GM18505 (cell line): Measurements from ENCODE around the gene CFAP45.

Experiments
- ATAC-seq: cut with Tn5 transposase; IDR thresholded peaks from one replicate; pipeline ENCODE4 v1.9.1; 2021; ENCODE audit not compliant: unreplicated experiment
- POLR2A ChIP-seq: IDR thresholded peaks from 4 replicates; pipeline ENCODE4 v1.6.1; 2011; ENCODE audit warnings: borderline replicate concordance; ENCODE audit not compliant: insufficient read depth, insufficient read length; ENCODE audit errors: extremely low read depth

The CFAP45 gene, protein sequence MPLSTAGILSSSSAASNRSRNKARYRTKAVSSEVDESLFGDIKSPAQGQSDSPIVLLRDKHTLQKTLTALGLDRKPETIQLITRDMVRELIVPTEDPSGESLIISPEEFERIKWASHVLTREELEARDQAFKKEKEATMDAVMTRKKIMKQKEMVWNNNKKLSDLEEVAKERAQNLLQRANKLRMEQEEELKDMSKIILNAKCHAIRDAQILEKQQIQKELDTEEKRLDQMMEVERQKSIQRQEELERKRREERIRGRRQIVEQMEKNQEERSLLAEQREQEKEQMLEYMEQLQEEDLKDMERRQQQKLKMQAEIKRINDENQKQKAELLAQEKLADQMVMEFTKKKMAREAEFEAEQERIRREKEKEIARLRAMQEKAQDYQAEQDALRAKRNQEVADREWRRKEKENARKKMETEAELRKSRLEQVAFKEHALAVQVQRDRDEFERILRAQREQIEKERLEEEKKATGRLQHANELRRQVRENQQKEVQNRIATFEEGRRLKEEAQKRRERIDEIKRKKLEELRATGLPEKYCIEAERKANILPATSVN

DNA sequence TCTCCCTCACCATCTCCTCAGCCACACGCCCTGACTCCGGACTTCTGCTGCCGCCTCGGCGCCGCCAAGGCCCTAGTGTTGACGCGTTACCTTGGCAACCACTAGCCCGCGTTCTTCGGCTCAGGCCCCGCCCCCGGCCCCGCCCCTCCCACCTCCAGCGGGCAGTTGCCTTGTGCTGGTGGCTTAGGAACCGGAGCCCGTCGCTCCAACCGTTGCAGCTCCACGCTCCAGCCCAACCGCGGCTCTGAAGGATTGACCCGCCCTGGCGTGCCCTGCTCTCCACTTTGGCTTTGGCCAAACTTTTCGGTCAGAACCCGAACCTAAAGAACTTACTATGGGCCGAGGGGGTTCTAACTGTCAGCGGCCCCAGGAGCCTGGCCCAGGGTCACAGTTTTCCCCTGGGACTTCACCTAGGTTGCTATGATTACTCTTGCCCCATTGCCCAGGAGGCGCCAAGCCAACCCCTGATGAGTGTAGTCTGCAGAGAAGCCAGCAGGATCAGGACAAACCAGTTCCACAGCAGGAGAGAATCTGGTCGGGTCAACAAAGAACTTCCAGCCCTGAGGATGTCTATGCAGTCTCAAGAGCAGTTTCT, at the start of gene CFAP45:
Gene CFAP45, minus strand, starts transcription at position 80 of the 595 bp plus-strand sequence. Its CDS starts 67 bp downstream, at position 13.
- no peak for TF ChIP-seq POLR2A
- ATAC-seq: no peak

DNA sequence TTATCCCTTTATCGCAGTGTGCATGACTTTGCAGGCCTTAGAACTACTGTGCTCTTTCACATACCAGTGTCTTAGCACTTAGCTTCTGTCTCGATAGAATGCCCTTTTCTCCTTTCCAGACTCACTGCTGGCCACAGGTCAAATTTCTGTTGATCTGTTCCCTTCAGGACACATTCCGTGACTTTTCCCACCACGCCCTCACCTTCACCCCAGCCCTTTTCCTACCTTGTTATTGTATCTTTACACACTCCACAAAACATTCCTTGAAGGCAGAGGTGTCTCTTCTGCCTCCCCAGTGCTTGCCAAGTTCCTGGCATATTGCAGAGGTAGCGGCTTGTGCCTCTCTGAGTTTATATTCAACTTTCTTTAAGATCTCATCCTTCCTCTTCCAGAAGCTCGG, 49.2 kb upstream of the CFAP45 start:
- no peak for TF ChIP-seq POLR2A
- ATAC-seq: no peak

DNA sequence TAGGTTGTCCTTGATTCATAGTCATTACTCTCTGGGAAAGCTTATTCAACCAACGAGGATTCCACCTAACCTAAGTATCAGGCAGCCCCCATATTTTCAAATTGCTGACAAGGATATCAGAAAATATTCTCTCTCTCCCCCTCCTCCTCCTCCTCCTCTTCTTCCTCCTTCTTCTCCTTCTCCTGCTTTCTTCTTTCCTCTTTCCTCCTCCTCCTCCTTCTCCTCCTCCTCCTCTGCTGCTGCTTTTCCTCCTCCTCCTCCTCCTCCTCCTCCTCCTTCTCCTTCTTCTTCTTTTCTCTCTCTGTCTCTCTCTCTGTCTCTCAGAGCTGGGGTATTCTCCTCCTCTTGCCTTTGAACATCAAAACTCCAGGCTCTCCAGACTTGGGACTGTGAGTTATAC, 48.0 kb upstream of the CFAP45 start:
- ATAC-seq: no peak
- TF ChIP-seq POLR2A: no peak

DNA sequence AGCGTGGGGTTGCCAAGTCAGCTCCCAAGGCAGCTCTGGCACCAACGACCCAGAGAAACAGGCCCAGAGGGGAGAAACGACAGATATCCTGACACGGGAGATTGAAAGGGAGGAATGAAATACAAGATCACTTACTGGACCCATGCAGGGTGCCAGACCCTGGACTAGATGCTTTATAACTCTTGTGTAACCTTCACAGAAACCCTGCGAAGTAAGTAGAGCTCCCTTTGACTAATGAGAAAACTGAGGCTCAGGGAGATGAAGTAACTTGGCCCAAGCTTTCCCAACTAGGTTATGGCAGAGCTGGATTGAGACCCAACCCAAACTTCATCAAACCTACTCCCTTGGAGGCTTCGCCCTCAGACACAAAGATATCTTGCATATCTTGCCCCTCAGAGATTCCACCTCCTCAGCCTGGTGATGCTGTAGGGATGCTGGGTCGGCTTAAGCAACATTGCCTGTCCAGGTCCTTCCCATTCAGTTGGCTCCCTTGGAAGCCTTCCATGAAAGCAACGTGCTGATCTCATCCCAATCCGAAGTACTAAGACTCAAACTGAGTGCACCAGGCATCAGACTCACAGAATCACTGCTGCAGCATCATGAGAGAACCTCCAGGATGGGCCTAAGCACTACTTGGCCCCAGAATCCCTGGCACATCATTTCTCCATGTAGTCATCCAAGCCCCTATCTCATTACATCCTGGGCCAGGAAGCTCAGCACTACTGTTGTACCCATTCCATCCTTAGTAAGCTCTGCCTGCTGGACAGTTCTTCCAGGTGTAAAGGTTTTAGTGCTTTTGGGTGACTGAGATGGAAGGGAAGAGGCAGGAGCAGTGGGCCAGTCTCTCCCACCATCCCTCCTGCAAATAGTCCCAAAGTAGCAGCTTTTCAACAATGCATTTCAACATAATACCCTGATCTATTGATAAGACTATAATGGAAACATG, 46.5 kb upstream of the CFAP45 start:
- TF ChIP-seq POLR2A: no peak

DNA sequence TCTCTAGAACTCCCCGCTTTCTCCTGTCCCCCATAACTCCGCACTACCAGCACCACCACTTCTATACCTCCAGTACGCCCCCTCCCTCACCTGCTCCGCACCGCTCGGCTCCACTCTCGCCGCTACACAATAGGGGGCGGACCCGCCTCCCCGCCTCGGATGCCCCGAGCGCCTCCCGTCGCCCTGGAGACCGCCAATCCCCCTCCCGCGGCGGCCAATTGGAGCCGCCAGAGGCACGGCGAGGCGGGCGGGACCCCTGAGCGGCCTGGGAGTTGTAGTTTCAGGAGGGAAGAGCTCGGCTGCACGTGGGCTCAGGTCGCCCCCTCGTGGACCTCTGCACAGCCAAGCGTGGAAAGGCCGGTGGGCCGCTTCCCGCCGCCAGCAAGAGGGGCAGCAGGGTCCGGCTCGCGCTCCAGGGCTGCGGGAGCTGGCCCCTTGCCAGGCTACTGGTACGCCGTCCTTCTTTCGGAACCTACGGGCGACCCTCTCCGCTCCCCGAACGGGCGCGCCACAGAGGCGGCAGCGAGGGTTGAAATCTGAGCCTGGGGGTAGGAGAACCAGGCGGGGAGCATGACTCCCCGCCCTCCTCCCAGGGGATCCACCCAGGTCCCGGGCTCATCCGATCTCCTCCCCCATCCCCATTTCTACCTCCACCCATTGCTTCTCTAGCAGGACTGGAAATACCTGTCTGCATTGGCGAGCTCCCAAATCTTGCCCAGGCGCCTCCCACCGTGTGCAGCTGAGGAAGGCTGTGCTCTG, 45.7 kb upstream of the CFAP45 start, which contains the start of gene IGSF9:
Gene IGSF9, minus strand, starts transcription at position 131 of the 759 bp plus-strand sequence. CDS start 2,159 bp downstream, outside the sequence.
- TF ChIP-seq POLR2A: no peak
- ATAC-seq: no peak

More for the DNA sequence above, 46.5 kb upstream of the CFAP45 start:
- ATAC-seq: no peak

DNA sequence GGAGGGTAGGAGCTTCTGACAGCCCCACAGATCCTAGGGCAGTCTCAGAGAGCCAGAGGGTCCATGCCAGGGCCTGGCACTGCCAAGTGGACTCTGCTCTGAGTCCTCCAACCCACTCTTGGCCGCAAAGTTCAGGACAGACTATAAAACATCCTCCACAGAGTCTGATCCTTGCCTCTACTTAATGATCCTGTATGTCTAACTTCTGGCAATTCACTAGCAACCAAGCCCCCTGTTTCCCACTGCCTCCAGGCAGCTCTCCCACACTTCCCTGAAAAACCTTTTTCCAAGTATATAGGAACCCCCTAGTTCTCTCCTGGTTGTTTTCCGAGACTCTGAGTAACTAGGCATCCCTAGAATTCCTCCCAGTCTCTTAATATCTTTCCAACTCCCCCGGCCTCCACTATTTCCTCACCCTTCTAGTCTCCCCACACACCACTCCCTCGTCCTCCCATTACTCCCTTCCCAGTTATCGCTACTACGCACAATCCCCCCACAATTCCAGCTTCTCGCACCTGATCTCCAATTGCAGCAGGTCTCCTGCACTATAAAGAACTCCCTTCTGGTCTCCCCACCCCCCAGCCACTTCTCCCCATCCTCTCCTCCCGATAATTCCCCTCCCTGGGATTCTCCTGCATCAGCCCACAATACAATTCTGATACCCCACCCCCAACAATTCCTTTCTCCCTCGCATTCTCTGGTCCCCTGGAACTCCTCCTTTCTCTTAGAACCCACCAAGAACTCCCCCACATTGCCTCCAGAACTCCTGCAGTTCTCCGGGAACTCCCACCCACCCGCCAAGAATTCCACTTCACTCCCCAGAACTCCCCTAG, 44.9 kb upstream of the CFAP45 start:
- no peak for TF ChIP-seq POLR2A
- ATAC-seq: no peak

DNA sequence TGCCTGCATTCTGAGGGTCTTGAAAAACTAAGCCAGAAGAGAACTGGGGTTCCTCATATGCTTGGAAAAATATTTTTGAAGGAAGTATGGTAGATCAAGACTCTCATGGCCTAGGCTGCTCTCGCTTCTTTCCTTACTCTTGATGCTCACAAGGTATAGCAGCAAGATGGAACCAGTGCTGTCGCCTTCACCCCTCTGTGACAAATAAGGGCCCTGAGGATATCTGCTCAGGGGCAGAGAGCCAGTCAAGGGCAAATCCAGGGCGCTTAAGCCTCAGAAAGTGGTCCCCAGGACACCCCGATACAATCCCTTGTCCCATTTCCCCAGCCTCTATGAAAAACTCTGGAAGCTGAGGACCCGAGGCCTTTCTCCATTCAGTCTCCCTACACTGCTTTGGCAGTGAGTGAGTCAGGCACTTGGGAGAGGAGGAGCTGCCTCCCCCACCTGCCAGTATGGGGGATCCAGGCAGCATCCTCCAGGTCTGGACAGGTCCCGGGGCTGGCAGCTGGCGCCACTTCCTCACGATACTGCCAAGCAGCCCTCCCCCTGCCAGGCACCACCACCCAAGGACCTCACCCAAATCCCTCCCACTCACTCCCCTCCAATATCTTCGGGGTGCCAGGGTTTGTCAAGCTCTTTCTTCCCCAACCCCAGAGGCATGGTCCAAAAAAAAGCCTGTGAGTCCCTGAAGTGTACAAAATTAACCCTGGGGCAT, 44.1 kb upstream of the CFAP45 start:
- no peak for TF ChIP-seq POLR2A
- no peak for ATAC-seq

DNA sequence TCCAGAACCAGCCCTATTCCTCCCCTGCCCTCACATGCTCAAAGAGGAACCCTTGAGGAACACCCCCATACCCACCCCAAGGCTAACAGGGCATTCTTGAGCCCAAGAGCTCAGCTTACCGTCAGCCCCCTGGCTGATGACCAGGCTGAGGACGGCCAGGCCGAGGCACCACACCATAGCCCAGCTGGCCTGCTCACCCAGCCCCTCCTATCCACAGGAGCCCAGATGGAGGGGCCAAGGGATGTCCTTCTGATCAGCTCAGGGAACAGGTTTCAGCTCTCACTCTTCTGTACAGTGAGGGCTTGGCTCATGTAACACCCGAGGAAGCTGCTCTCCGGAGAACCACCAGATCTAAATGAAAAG, 43.3 kb upstream of the CFAP45 start:
- ATAC-seq: no peak

DNA sequence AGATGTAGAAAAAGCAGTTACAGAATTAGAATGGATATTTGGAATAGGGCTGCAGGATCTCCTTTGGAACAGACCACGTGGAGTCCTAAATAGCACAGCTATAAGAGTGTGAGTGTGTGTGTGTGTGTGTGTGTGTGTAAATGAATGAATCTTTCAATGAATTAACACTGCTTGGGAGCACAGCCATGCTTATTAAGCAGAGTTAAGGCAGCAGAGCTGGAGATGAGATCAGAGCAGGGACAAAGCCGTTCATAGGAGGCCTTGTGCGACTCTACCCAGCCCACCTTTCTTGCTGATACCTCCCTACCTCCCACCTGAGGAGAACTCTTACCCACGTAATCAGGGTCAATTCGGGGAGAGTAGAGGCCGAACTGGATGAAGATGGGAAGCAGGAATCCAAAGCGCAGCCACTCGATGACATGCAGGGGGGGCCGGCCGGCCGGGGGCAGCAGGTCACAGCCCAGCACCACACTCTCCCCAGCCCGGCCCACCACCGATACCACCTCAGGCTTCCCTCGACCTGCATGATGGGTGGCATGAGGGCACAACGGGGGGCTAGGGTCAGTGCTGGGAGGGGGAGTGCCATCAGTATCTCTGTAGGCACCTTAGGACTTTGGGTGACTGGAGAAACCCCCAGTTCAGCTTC, 42.8 kb upstream of the CFAP45 start:
- no peak for TF ChIP-seq POLR2A
- ATAC-seq: no peak

More for the DNA sequence above, 43.3 kb upstream of the CFAP45 start:
- no peak for TF ChIP-seq POLR2A
